Smooth muscle cell (in vitro differentiated cells): Measurements from ENCODE around the gene RPP25. TPM values are rescaled to one million over a fixed set of nuclear protein-coding genes. Genes with fewer than 3 reads are reported as not detected.
"Not testable (repeated sequence)": the region's sequence is repeated elsewhere in the genome, so short reads cannot be mapped to it uniquely, and the experiment has no call there.

Experiments used
- DNase-seq: peaks from one replicate; lab custom pipeline; 2025; ENCODE audit not compliant: unreplicated experiment; lab: John Stamatoyannopoulos, UW
- H2AFZ ChIP-seq: fragments of 200-600 bp; sonication (generic); 2 replicates; pipeline ENCODE4 v1.6.0; 2016; ENCODE audit warnings: antibody characterized with exemption, low read depth, mild to moderate bottlenecking
- H3F3A ChIP-seq: fragments of 200-600 bp; sonication (generic); 2 replicates; pipeline ENCODE4 v1.6.0; 2017; ENCODE audit warnings: antibody characterized with exemption, low read depth
- H3K27ac ChIP-seq: fragments of 200-600 bp; sonication (generic); 2 replicates; pipeline ENCODE4 v1.5.1; 2016; ENCODE audit warnings: low read depth, mild to moderate bottlenecking
- H3K27me3 ChIP-seq: fragments of 200-600 bp; sonication (generic); 2 replicates; pipeline ENCODE4 v1.6.1; 2016; ENCODE audit warnings: low read depth, mild to moderate bottlenecking
- H3K36me3 ChIP-seq: fragments of 200-600 bp; sonication (generic); 2 replicates; pipeline ENCODE4 v1.5.1; 2016; ENCODE audit warnings: low read depth
- H3K4me1 ChIP-seq: fragments of 200-600 bp; sonication (generic); 2 replicates; pipeline ENCODE4 v1.5.1; 2016; ENCODE audit warnings: low read depth
- H3K4me2 ChIP-seq: fragments of 200-600 bp; sonication (generic); 2 replicates; pipeline ENCODE4 v1.6.0; 2016; ENCODE audit warnings: mild to moderate bottlenecking
- H3K4me3 ChIP-seq: fragments of 200-600 bp; sonication (generic); 2 replicates; pipeline ENCODE4 v1.5.1; 2016; ENCODE audit warnings: mild to moderate bottlenecking
- H3K79me2 ChIP-seq: fragments of 200-600 bp; sonication (generic); 2 replicates; pipeline ENCODE4 v1.6.0; 2016; ENCODE audit warnings: low read depth, mild to moderate bottlenecking
- H3K9ac ChIP-seq: fragments of 200-600 bp; sonication (generic); 2 replicates; pipeline ENCODE4 v1.6.0; 2016; ENCODE audit warnings: low read depth
- H3K9me3 ChIP-seq: fragments of 200-600 bp; sonication (generic); replicated peaks from 2 replicates; pipeline ENCODE4 v1.5.1; 2016; ENCODE audit warnings: low read depth
- H4K20me1 ChIP-seq: fragments of 200-600 bp; sonication (generic); 2 replicates; pipeline ENCODE4 v1.6.0; 2016; ENCODE audit warnings: low read depth
- WGBS: methylation state at CpG from one replicate; pipeline ENCODE4 v1.1.7; 2016; ENCODE audit warnings: low lambda C conversion rate; 5-methylcytosine and 5-hydroxymethylcytosine counted together
- polyA plus RNA-seq: library from polyadenylated mRNA; unstranded; fragments of >200 nt; fragmentation: Nextera tagmentation; extraction: Ambion mirVana; gene quantifications from 2 replicates; pipeline ENCODE4 v1.2.1, GENCODE V29; 2016
- total RNA-seq: library from RNA; depleted of rRNA; stranded (reverse); fragments of >200 nt; gene quantifications from 2 replicates; pipeline ENCODE4 v1.2.3, GENCODE V29; 2014
- TF ChIP-seq, protein P1 (sequence below): fragments of 200-600 bp; sonication (generic); IDR thresholded peaks from 2 replicates; pipeline ENCODE4 v1.5.1; 2017; ENCODE audit warnings: borderline replicate concordance, mild to moderate bottlenecking, antibody characterized with exemption; ENCODE audit not compliant: insufficient read depth, poor library complexity, severe bottlenecking

RPP25 gene
- total and polyA plus RNA-seq, 2 experiments from 2014 or later: 8.7 to 26.2 TPM

DNA sequence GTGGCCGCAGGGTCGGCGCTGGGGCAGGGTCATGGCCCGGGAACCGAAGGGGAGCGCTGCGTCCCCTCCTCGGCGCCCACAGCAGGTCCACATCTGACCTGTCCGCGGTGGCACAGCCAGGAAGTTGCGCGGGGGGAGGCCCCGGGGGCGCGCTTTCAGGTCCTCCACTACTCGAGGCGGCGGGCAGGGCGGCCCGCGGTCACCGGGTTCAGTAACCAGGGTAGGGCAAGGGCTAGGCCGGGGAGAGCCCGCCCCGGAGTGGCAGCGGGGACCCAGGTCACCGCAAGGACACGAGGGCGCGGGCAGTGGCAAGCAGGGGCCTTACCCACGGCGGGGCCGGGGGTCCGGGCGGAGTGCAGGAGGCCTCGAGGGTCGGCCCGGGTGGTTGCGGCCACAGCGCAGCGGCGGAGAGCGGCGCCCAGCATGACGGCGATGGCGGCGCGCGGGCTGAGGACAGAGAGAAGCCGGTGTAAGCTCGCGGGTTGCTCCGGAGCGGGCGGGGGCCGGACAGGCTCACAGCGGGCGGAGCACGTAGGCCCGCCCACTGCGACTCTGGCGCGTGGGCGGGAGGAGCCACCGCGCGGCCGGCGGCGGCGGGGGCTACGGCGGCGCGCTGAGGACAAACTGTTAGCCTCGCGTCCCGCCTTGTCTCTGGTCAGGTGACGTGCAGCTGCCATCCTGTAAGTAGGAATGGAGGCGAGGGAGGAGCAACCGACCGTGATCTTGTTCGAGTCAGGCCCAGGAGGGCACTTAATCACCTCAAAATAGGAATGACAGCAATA, 18.8 kb downstream of the RPP25 start, which contains the start of gene COX5A:
Gene COX5A, minus strand, starts transcription at position 484 of the 782 bp plus-strand sequence. Its CDS starts 59 bp downstream, at position 425.
- Histone ChIP-seq H3K27ac (peak within 1 kb of the TSS; percentile 78), H2AFZ (peak within 1 kb of the TSS; percentile 93), H3K79me2 (peaks cover 49% of the 10 kb centered on the region), H3K4me1 (peaks cover 13% of the 10 kb centered on the region), H3F3A (peaks cover 5% of the 10 kb centered on the region), H3K27me3 (no peaks in the 10 kb centered on the region), H3K36me3 (no peaks in the 10 kb centered on the region), H4K20me1 (peaks cover 32% of the 10 kb centered on the region), H3K4me3 (peak within 1 kb of the TSS; percentile 93), H3K9ac (peak within 1 kb of the TSS; percentile 92), H3K9me3 (no peaks in the 10 kb centered on the region), H3K4me2 (peak within 1 kb of the TSS; percentile 95)
- DNase-seq: peak; percentile 62
- under 1% methylated on average over 66 of the region's 85 CpGs for WGBS
- TF ChIP-seq, protein P1, sequence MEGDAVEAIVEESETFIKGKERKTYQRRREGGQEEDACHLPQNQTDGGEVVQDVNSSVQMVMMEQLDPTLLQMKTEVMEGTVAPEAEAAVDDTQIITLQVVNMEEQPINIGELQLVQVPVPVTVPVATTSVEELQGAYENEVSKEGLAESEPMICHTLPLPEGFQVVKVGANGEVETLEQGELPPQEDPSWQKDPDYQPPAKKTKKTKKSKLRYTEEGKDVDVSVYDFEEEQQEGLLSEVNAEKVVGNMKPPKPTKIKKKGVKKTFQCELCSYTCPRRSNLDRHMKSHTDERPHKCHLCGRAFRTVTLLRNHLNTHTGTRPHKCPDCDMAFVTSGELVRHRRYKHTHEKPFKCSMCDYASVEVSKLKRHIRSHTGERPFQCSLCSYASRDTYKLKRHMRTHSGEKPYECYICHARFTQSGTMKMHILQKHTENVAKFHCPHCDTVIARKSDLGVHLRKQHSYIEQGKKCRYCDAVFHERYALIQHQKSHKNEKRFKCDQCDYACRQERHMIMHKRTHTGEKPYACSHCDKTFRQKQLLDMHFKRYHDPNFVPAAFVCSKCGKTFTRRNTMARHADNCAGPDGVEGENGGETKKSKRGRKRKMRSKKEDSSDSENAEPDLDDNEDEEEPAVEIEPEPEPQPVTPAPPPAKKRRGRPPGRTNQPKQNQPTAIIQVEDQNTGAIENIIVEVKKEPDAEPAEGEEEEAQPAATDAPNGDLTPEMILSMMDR: no peak

DNA sequence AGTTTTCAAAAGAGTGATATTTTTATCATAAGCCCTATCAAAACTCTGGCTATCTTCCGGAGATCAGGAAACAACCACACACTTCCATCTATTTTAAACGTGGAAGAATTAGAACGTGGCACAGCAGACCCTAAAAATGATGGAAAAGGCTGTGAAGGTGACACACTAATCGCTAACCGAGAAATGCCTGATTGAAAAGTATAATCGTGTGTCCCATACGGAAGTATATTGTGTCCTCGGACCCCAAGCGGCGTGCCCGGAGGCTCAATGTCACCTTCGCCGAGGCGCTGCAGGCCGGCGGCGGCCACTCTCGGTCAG, 19.3 kb downstream of the RPP25 start:
- Histone ChIP-seq H3K36me3 (no peaks in the 10 kb centered on the region), H3K4me1 (peaks cover 13% of the 10 kb centered on the region), H3K9me3 (no peaks in the 10 kb centered on the region), H3K27me3 (no peaks in the 10 kb centered on the region), H4K20me1 (peaks cover 38% of the 10 kb centered on the region), H2AFZ (peak overlapping the region; percentile 77), H3K79me2 (peaks cover 54% of the 10 kb centered on the region), H3K4me2 (peak overlapping the region; percentile 95), H3F3A (peaks cover 5% of the 10 kb centered on the region), H3K4me3 (peak overlapping the region; percentile 93), H3K27ac (peak overlapping the region; percentile 78), H3K9ac (peak overlapping the region; percentile 92)
- under 1% methylated on average over 18 of the region's 18 CpGs for WGBS
- DNase-seq: no peak
- TF ChIP-seq, protein P1: no peak

DNA sequence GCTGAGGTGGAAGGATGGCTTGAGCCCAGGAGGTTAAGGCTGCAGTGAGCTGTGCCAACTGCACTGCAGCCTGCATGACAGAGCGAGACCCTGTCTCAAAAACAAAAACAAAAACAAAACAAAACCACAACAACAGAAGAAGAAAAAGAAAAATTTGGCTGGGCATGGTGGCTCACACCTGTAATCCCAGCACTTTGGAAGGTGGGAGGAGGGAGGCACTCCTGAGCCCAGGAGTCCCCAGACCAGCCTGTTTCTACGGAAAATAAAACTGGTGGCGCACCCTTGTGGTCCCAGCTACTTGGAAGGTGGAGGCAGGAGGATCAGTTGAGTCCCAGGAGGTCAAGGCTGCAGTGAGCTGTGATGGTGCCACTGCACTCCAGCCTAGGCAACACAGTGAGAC, 21.4 kb downstream of the RPP25 start:
- not testable (repeated sequence) for H3K4me2 ChIP-seq, H3K27ac ChIP-seq, H3K9me3 ChIP-seq, H3K4me3 ChIP-seq, H3K27me3 ChIP-seq, H3K36me3 ChIP-seq, H3F3A ChIP-seq, H2AFZ ChIP-seq, DNase-seq, H3K9ac ChIP-seq
- Histone ChIP-seq H4K20me1 (peaks cover 45% of the 10 kb centered on the region), H3K79me2 (peaks cover 65% of the 10 kb centered on the region), H3K4me1 (peaks cover 13% of the 10 kb centered on the region)
- WGBS: 90% methylated on average over 3 of the region's 3 CpGs

DNA sequence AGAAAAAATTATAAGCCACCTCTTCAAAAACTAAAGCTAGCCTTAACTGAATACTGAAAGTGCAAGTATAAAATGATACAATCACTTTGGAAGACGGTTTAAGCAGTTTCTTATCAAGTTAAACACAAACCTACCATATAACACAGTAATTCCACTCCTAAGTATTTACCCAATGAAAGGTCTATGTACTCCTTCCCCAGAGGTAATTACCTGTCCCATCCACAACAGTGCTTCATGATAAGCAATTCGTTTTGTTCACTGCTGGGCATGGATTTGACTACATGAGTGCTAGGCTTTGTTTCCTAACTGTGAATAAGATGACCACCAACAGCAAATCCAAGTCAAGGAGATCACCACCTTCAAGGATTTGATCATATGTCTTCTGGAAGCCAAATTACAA, 23.0 kb downstream of the RPP25 start:
- Histone ChIP-seq H3K36me3 (peaks cover 2% of the 10 kb centered on the region), H3K79me2 (peaks cover 74% of the 10 kb centered on the region), H3K9ac (no peak overlapping the region), H3F3A (no peaks in the 10 kb centered on the region), H4K20me1 (peaks cover 48% of the 10 kb centered on the region), H3K4me2 (no peak overlapping the region), H3K27ac (no peak overlapping the region), H3K9me3 (no peaks in the 10 kb centered on the region), H3K4me1 (peaks cover 13% of the 10 kb centered on the region), H3K4me3 (no peak overlapping the region), H3K27me3 (no peaks in the 10 kb centered on the region), H2AFZ (no peak overlapping the region)
- DNase-seq: no peak
- WGBS: 88% methylated on average over 2 of the region's 2 CpGs
- TF ChIP-seq, protein P1: no peak
